Keratinocyte (primary cell): ENCODE measurements around the gene PPP2R5C. TPM values are rescaled to one million over a fixed set of nuclear protein-coding genes. Genes with fewer than 3 reads are reported as not detected.

Source experiments
- DNase-seq: peaks from one replicate; pipeline ENCODE4 v3.0.0-alpha.2; 2011; ENCODE audit warnings: low read depth, missing footprints, low spot score
- FAIRE-seq: peaks from 2 replicates; lab custom pipeline; 2011; peaks lifted over from hg19 to GRCh38; lab: Jason Lieb, UNC
- H2AFZ ChIP-seq: 2 replicates; pipeline ENCODE4 v1.6.0; 2012; ENCODE audit warnings: low read length, control low read depth, inconsistent platforms; ENCODE audit not compliant: control insufficient read depth
- H3K27ac ChIP-seq: 2 replicates; pipeline ENCODE4 v1.5.1; 2011; ENCODE audit warnings: low read length; ENCODE audit not compliant: control insufficient read depth, insufficient read depth
- H3K27me3 ChIP-seq: 3 replicates; pipeline ENCODE4 v1.6.0; 2011; ENCODE audit warnings: low read length; ENCODE audit not compliant: control insufficient read depth, insufficient read depth; ENCODE audit errors: extremely low read depth
- H3K36me3 ChIP-seq, 2 experiments: 2 replicates in 1 of 2; 3 replicates in 1 of 2; pipeline ENCODE4 v1.5.1; 2011; ENCODE audit warnings: low read length in 2 of 2, mild to moderate bottlenecking in 1 of 2; ENCODE audit not compliant: control insufficient read depth in 2 of 2, insufficient read depth in 2 of 2; ENCODE audit errors: extremely low read depth in 1 of 2
- H3K4me1 ChIP-seq: 3 replicates; pipeline ENCODE4 v1.5.1; 2011; ENCODE audit warnings: low read length; ENCODE audit not compliant: control insufficient read depth, insufficient read depth; ENCODE audit errors: extremely low read depth
- H3K4me2 ChIP-seq: 3 replicates; pipeline ENCODE4 v1.6.0; 2011; ENCODE audit warnings: low read depth, low read length; ENCODE audit not compliant: control insufficient read depth, insufficient read depth; ENCODE audit errors: extremely low read depth
- H3K4me3 ChIP-seq, 3 experiments: fragments of 200-600 bp in 1 of 3; sonication (generic) in 1 of 3; 2 replicates in 2 of 3; 3 replicates in 1 of 3; pipeline ENCODE4 v1.5.1; 2011 to 2016; ENCODE audit warnings: low read length in 3 of 3, mild to moderate bottlenecking in 3 of 3, control low read depth in 2 of 3, inconsistent platforms in 1 of 3, low read depth in 1 of 3, mixed read lengths in 1 of 3, mixed run types in 1 of 3, moderate library complexity in 1 of 3; ENCODE audit not compliant: control insufficient read depth in 2 of 3, insufficient read depth in 2 of 3; ENCODE audit errors: extremely low read depth in 1 of 3
- H3K79me2 ChIP-seq: 2 replicates; pipeline ENCODE4 v1.6.0; 2012; ENCODE audit warnings: low read length; ENCODE audit not compliant: control insufficient read depth, insufficient read depth
- H3K9ac ChIP-seq: 3 replicates; pipeline ENCODE4 v1.6.0; 2011; ENCODE audit warnings: low read length; ENCODE audit not compliant: control insufficient read depth, insufficient read depth; ENCODE audit errors: extremely low read depth
- H3K9me1 ChIP-seq: 3 replicates; pipeline ENCODE4 v1.6.0; 2011; ENCODE audit warnings: low read length; ENCODE audit not compliant: control insufficient read depth, insufficient read depth; ENCODE audit errors: extremely low read depth
- H3K9me3 ChIP-seq: 2 replicates; pipeline ENCODE4 v1.5.1; 2012; ENCODE audit warnings: low read depth, low read length; ENCODE audit not compliant: control insufficient read depth
- H4K20me1 ChIP-seq: 3 replicates; pipeline ENCODE4 v1.6.0; 2011; ENCODE audit warnings: low read length; ENCODE audit not compliant: control insufficient read depth, insufficient read depth; ENCODE audit errors: extremely low read depth
- EZH2 ChIP-seq: IDR thresholded peaks from one replicate; pipeline ENCODE4 v1.6.1; 2012; ENCODE audit warnings: inconsistent platforms, mild to moderate bottlenecking, low read length, moderate library complexity
- dilution Hi-C: fragments of 300-500 bp; cut with MboI; formaldehyde crosslinking; loops from one replicate; pipeline ENCODE4 v1.7.0; 2020; ENCODE audit warnings: low sequenced_read_pairs; ENCODE audit not compliant: extremely low pct_ligation_motif_present
- polyA plus RNA-seq, 5 experiments: library from polyadenylated mRNA; depleted of rRNA in 3 of 5; stranded (reverse) in 3 of 5; stranded (forward) in 1 of 5; unstranded in 1 of 5; fragments of >200 nt; gene quantifications; 1 replicate in 1 of 5; 2 replicates in 3 of 5; 3 replicates in 1 of 5; pipeline versions ENCODE4 v1.2.1 to v1.2.3, GENCODE V29; 2011 to 2012; ENCODE audit warnings: missing spikeins in 2 of 5, low read depth in 1 of 5, low replicate concordance in 1 of 5
- TF ChIP-seq, protein P1 (sequence below), 3 experiments: IDR thresholded peaks in 1 of 3; conservative IDR thresholded peaks in 1 of 3; optimal IDR thresholded peaks in 1 of 3; 2 replicates in 2 of 3; 3 replicates in 1 of 3; pipeline versions ENCODE3 to v1.5.1; 2011; ENCODE audit warnings: low read length in 3 of 3, mild to moderate bottlenecking in 3 of 3, moderate library complexity in 2 of 3, control low read depth in 1 of 3, inconsistent platforms in 1 of 3; ENCODE audit not compliant: insufficient read depth in 2 of 3; ENCODE audit errors: extremely low read depth in 1 of 3

Gene PPP2R5C
- polyA plus RNA-seq, 1 donor (not counting 4 experiments of a cell fraction or from before 2014, with no cell fraction given) = 105 TPM

- Histone ChIP-seq H3K27ac (no peak overlapping the region), H3K4me1 (peaks cover 32% of the 10 kb centered on the region), H3K79me2 (peaks cover 81% of the 10 kb centered on the region), H4K20me1 (peaks cover 3% of the 10 kb centered on the region), H3K9me3 (no peaks in the 10 kb centered on the region), H3K4me2 (no peak overlapping the region), H3K4me3 (no peak overlapping the region), H3K9ac (no peak overlapping the region), H2AFZ (no peak overlapping the region), H3K36me3 (peaks cover 4 to 8% of the 10 kb centered on the region in 2 experiments), H3K9me1 (peaks cover 4% of the 10 kb centered on the region), H3K27me3 (no peaks in the 10 kb centered on the region)
- no peak for TF ChIP-seq EZH2
- TF ChIP-seq, protein P1, sequence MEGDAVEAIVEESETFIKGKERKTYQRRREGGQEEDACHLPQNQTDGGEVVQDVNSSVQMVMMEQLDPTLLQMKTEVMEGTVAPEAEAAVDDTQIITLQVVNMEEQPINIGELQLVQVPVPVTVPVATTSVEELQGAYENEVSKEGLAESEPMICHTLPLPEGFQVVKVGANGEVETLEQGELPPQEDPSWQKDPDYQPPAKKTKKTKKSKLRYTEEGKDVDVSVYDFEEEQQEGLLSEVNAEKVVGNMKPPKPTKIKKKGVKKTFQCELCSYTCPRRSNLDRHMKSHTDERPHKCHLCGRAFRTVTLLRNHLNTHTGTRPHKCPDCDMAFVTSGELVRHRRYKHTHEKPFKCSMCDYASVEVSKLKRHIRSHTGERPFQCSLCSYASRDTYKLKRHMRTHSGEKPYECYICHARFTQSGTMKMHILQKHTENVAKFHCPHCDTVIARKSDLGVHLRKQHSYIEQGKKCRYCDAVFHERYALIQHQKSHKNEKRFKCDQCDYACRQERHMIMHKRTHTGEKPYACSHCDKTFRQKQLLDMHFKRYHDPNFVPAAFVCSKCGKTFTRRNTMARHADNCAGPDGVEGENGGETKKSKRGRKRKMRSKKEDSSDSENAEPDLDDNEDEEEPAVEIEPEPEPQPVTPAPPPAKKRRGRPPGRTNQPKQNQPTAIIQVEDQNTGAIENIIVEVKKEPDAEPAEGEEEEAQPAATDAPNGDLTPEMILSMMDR (optimal IDR thresholded peaks at IDR 0.05 in 1 of 3, IDR thresholded peaks at IDR 0.05 in 1 of 3, conservative IDR thresholded peaks at IDR 0.05 in 1 of 3; ENCODE audit: extremely low read depth in 1 of 3, insufficient read depth in 2 of 3, low read length in 3 of 3) = no peak
- FAIRE-seq (no peak), DNase-seq (no peak)
- dilution Hi-C loops = no loop called here
Measured at GRCh38 chr14:101813833-101814232, 52.3 kb downstream of the PPP2R5C start.

DNA sequence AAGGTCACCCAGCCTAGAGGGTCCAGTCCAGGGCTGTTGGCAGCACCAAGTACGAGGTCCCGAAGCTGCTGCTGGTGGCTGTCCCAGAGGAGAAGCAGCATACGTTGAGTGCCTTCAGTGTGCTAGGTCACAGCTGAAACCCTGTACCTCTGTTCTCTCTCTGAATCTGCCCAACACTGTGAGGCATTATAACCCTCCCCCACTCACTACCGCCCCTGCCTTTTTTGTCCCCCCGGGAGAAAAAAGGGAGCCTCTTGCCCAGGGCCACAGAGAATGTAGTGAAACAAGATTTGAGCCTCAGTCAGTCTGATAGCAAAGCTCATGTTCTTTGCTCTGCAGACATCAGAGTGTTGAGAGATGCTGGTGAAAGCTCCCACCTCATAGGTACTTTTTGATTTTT, 53.4 kb downstream of the PPP2R5C start:
- dilution Hi-C loops = no loop called here
- peaks cover 92% of the 10 kb centered on the region for H3K79me2 ChIP-seq
- no peak overlapping the region for H3K4me3 ChIP-seq
- no peak overlapping the region for H2AFZ ChIP-seq
- no peaks in the 10 kb centered on the region for H3K27me3 ChIP-seq
- FAIRE-seq (no peak), DNase-seq (no peak)
- peaks cover 3% of the 10 kb centered on the region for H4K20me1 ChIP-seq
- TF ChIP-seq, protein P1 (optimal IDR thresholded peaks at IDR 0.05 in 1 of 3, IDR thresholded peaks at IDR 0.05 in 1 of 3, conservative IDR thresholded peaks at IDR 0.05 in 1 of 3; ENCODE audit: extremely low read depth in 1 of 3, insufficient read depth in 2 of 3, low read length in 3 of 3) = no peak
- TF ChIP-seq EZH2 = no peak
- H3K36me3 ChIP-seq = peaks cover 4 to 12% of the 10 kb centered on the region in 2 experiments
- no peak overlapping the region for H3K4me2 ChIP-seq
- peaks cover 4% of the 10 kb centered on the region for H3K9me1 ChIP-seq
- H3K4me1 ChIP-seq = peaks cover 28% of the 10 kb centered on the region
- H3K9ac ChIP-seq = no peak overlapping the region
- H3K27ac ChIP-seq = no peak overlapping the region
- H3K9me3 ChIP-seq = no peaks in the 10 kb centered on the region
